GM12878 (cell line): ENCODE data around the gene MTA3. TPM values are rescaled to one million over a fixed set of nuclear protein-coding genes. Genes with fewer than 3 reads are reported as not detected.

Experiments used
- ATAC-seq: fragments of 200-7000 bp; cut with Tn5 transposase; 3 replicates; pipeline ENCODE4 v1.9.1; 2020; ENCODE audit warnings: mild to moderate bottlenecking, moderate library complexity
- BruUV-seq: library from RNA; stranded (reverse); fragments of 400-500 nt; replicated peaks from 2 replicates; lab custom pipeline; 2021; lab: Mats Ljungman, UMichigan
- CTCF ChIA-PET: fragments of 300-600 bp; sonication (Branson Sonifier 250); formaldehyde crosslinking; extraction: SDS; loops from one replicate; lab custom pipeline; 2021; ENCODE audit warnings: inconsistent platforms; lab: Yijun Ruan, JAX
- POLR2A ChIA-PET: fragments of 350-600 bp; formaldehyde crosslinking; extraction: SDS; loops from one replicate; lab custom pipeline; 2021; ENCODE audit warnings: inconsistent platforms; lab: Charles Lee
- RAD21 ChIA-PET: fragments of 300-600 bp; sonication (Branson Sonifier 250); formaldehyde crosslinking; loops from one replicate; lab custom pipeline; 2023; ENCODE audit warnings: antibody characterized with exemption; ENCODE audit not compliant: unreplicated experiment; lab: Charles Lee
- SMC1A ChIA-PET: fragments of 300-600 bp; sonication (Branson Sonifier 250); formaldehyde crosslinking; loops from one replicate; lab custom pipeline; 2023; ENCODE audit not compliant: unreplicated experiment, uncharacterized antibody; lab: Charles Lee
- DNase-seq: peaks from one replicate; pipeline ENCODE4 v3.0.0-alpha.2; 2011; ENCODE audit warnings: low read depth, low spot score
- FAIRE-seq: peaks from 3 replicates; lab custom pipeline; 2011; peaks lifted over from hg19 to GRCh38; lab: Jason Lieb, UNC
- H2AFZ ChIP-seq: 2 replicates; pipeline ENCODE4 v1.6.0; 2011; ENCODE audit warnings: low read depth, low read length, control low read depth; ENCODE audit not compliant: control insufficient read depth
- H3K27ac ChIP-seq: 2 replicates; pipeline ENCODE4 v1.5.1; 2011; ENCODE audit warnings: control low read depth; ENCODE audit not compliant: control insufficient read depth, insufficient read depth
- H3K27me3 ChIP-seq, 2 experiments: replicated peaks in 1 of 2; 2 replicates each; pipeline versions ENCODE4 v1.6.0 to v1.6.1; 2011; ENCODE audit warnings: low read length in 1 of 2; ENCODE audit not compliant: control insufficient read depth in 2 of 2, insufficient read depth in 2 of 2
- H3K36me3 ChIP-seq, 2 experiments: 2 replicates each; pipeline ENCODE4 v1.5.1; 2011; ENCODE audit warnings: low read length in 1 of 2; ENCODE audit not compliant: control insufficient read depth in 2 of 2, insufficient read depth in 2 of 2
- H3K4me1 ChIP-seq: 2 replicates; pipeline ENCODE4 v1.6.1; 2011; ENCODE audit warnings: mild to moderate bottlenecking, low read length, moderate library complexity, mixed read lengths; ENCODE audit not compliant: control insufficient read depth, insufficient read depth
- H3K4me2 ChIP-seq: 2 replicates; pipeline ENCODE4 v1.6.0; 2011; ENCODE audit warnings: control low read depth; ENCODE audit not compliant: control insufficient read depth, insufficient read depth
- H3K4me3 ChIP-seq: fragments of 200-600 bp; sonication (generic); 2 replicates; pipeline ENCODE4 v1.5.1; 2016
- H3K79me2 ChIP-seq: 2 replicates; pipeline ENCODE4 v1.6.0; 2011; ENCODE audit warnings: low read length; ENCODE audit not compliant: control insufficient read depth, insufficient read depth
- H3K9ac ChIP-seq: 2 replicates; pipeline ENCODE4 v1.8.0; 2011; ENCODE audit warnings: low read length, control low read depth, mixed read lengths; ENCODE audit not compliant: control insufficient read depth, insufficient read depth
- H3K9me3 ChIP-seq: replicated peaks from 3 replicates; pipeline ENCODE4 v1.5.1; 2011; ENCODE audit warnings: mild to moderate bottlenecking, low read length; ENCODE audit not compliant: control insufficient read depth, insufficient read depth
- H4K20me1 ChIP-seq: 2 replicates; pipeline ENCODE4 v1.6.0; 2011; ENCODE audit not compliant: control insufficient read depth, insufficient read depth
- SMARCA5 ChIP-seq: fragments of 450-650 bp; IDR thresholded peaks from 2 replicates; pipeline ENCODE4 v1.6.1; 2017; ENCODE audit warnings: mild to moderate bottlenecking
- WGBS: methylation state at CpG from one replicate; pipeline ENCODE4 v1.1.6; 2016; ENCODE audit warnings: low lambda C conversion rate; ENCODE audit not compliant: insufficient replicate concordance, insufficient coverage; ENCODE audit errors: missing lambda C conversion rate; 5-methylcytosine and 5-hydroxymethylcytosine counted together
- in situ Hi-C: fragments of 300-500 bp; cut with MboI; formaldehyde crosslinking; loops from 9 replicates; pipeline ENCODE4 v1.14.3; 2018; ENCODE audit warnings: mixed read lengths
- intact Hi-C: fragments of 100-400 bp; cut with micrococcal nuclease; formaldehyde crosslinking; loops from one replicate; pipeline ENCODE4 v1.14.2; 2022; ENCODE audit not compliant: unreplicated experiment
- polyA plus RNA-seq, 11 experiments: library from polyadenylated mRNA; depleted of rRNA in 4 of 11; unstranded in 6 of 11; stranded (reverse) in 5 of 11; fragments of >200 nt; fragmentation: Nextera tagmentation in 4 of 11; fragmentation: Illumina TruSeq in 1 of 11; extraction: Ambion mirVana in 4 of 11; extraction: Trizol in 1 of 11; gene quantifications; 1 replicate in 1 of 11; 2 replicates in 10 of 11; pipeline versions ENCODE4 v1.2.1 to v1.2.3, GENCODE V29; 2011 to 2016; ENCODE audit warnings: inconsistent platforms in 2 of 11, missing spikeins in 2 of 11, low read depth in 1 of 11
- total RNA-seq, 4 experiments: library from RNA; depleted of rRNA in 3 of 4; stranded (reverse); fragments of >200 nt in 3 of 4; fragmentation: Illumina TruSeq in 1 of 4; extraction: Trizol in 1 of 4; gene quantifications; 2 replicates each; pipeline versions ENCODE4 v1.2.1 to v1.2.3, GENCODE V29; 2013 to 2021
- TF ChIP-seq, protein P1 (sequence below): fragments of 450-650 bp; formaldehyde crosslinking; IDR thresholded peaks from 2 replicates; pipeline ENCODE4 v1.4.0; 2020; ENCODE audit warnings: mild to moderate bottlenecking, moderate library complexity

Gene MTA3
- total and polyA plus RNA-seq, 10 of the 15 experiments (the other 5 are each of a cell fraction or from before 2014, with no cell fraction given), result 17.6 to 45.5 (median 26.5) TPM

GRCh38 chr2:42768706-42769256 lies 200.3 kb downstream of the MTA3 start:
- FAIRE-seq, result no peak
- Histone ChIP-seq H3K4me3 (no peak overlapping the region), H3K4me2 (no peak overlapping the region), H3K9me3 (no peaks in the 10 kb centered on the region), H3K4me1 (no peaks in the 10 kb centered on the region), H3K36me3 (no peaks in the 10 kb centered on the region; a peak in 2 of 4 replicates), H3K9ac (no peak overlapping the region), H3K27me3 (no peaks in the 10 kb centered on the region), H3K79me2 (no peaks in the 10 kb centered on the region), H2AFZ (no peak overlapping the region), H4K20me1 (no peaks in the 10 kb centered on the region), H3K27ac (no peak overlapping the region)
- no peak for DNase-seq
- ChIA-PET SMC1A (interaction anchor here (1.0 to 2.1 kb wide), 4 partner anchors 11 to 105 kb away, joined by 3 to 7 read pairs (median 6); no protein-coding TSS in a partner anchor), RAD21 (no interaction called here), CTCF (interaction anchor here (0.9 to 1.9 kb wide), 4 partner anchors 14 to 105 kb away, joined by 3 to 5 read pairs (median 4); no protein-coding TSS in a partner anchor), POLR2A (no interaction called here)
- WGBS, result 83% methylated on average over 3 of the region's 3 CpGs
- 0 out of 2 replicates have a peak, but pooled peaks have one; percentile 50 for TF ChIP-seq SMARCA5
- TF ChIP-seq, protein P1, sequence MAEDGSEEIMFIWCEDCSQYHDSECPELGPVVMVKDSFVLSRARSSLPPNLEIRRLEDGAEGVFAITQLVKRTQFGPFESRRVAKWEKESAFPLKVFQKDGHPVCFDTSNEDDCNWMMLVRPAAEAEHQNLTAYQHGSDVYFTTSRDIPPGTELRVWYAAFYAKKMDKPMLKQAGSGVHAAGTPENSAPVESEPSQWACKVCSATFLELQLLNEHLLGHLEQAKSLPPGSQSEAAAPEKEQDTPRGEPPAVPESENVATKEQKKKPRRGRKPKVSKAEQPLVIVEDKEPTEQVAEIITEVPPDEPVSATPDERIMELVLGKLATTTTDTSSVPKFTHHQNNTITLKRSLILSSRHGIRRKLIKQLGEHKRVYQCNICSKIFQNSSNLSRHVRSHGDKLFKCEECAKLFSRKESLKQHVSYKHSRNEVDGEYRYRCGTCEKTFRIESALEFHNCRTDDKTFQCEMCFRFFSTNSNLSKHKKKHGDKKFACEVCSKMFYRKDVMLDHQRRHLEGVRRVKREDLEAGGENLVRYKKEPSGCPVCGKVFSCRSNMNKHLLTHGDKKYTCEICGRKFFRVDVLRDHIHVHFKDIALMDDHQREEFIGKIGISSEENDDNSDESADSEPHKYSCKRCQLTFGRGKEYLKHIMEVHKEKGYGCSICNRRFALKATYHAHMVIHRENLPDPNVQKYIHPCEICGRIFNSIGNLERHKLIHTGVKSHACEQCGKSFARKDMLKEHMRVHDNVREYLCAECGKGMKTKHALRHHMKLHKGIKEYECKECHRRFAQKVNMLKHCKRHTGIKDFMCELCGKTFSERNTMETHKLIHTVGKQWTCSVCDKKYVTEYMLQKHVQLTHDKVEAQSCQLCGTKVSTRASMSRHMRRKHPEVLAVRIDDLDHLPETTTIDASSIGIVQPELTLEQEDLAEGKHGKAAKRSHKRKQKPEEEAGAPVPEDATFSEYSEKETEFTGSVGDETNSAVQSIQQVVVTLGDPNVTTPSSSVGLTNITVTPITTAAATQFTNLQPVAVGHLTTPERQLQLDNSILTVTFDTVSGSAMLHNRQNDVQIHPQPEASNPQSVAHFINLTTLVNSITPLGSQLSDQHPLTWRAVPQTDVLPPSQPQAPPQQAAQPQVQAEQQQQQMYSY, result no peak
- ATAC-seq, result no peak
- no TSS peak for BruUV-seq
- intact Hi-C loops, result no loop called here
- in situ Hi-C loops, result no loop called here
